GM12872 (cell line): Measurements from ENCODE around the gene NRXN3.

Source experiments
- TF ChIP-seq, protein P1 (sequence below): IDR thresholded peaks from 3 replicates; pipeline ENCODE4 v1.5.1; 2011; ENCODE audit warnings: low read depth, mild to moderate bottlenecking, low read length, moderate library complexity; ENCODE audit not compliant: insufficient read depth

NRXN3 gene

DNA sequence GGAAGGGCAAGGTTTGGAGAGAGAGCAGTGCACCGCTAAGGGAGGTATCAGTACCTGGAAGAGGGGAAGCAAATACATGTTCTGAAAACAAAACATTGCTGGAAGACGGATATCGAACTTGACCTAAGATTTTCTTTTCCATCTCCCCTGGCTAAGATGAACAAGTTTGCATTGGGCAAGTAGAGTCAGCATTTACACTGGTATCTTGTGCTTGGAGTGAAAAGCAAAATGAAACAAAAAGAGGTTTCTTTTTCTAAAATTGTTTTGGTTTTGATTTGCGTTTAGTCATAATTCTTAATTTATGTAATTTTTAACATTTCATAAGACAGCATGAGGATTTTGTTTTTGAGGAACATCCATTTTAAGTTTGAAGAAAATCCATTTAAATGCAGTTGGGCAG is 881.6 kb downstream of the NRXN3 start:
- TF ChIP-seq, protein P1, sequence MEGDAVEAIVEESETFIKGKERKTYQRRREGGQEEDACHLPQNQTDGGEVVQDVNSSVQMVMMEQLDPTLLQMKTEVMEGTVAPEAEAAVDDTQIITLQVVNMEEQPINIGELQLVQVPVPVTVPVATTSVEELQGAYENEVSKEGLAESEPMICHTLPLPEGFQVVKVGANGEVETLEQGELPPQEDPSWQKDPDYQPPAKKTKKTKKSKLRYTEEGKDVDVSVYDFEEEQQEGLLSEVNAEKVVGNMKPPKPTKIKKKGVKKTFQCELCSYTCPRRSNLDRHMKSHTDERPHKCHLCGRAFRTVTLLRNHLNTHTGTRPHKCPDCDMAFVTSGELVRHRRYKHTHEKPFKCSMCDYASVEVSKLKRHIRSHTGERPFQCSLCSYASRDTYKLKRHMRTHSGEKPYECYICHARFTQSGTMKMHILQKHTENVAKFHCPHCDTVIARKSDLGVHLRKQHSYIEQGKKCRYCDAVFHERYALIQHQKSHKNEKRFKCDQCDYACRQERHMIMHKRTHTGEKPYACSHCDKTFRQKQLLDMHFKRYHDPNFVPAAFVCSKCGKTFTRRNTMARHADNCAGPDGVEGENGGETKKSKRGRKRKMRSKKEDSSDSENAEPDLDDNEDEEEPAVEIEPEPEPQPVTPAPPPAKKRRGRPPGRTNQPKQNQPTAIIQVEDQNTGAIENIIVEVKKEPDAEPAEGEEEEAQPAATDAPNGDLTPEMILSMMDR = no peak

DNA sequence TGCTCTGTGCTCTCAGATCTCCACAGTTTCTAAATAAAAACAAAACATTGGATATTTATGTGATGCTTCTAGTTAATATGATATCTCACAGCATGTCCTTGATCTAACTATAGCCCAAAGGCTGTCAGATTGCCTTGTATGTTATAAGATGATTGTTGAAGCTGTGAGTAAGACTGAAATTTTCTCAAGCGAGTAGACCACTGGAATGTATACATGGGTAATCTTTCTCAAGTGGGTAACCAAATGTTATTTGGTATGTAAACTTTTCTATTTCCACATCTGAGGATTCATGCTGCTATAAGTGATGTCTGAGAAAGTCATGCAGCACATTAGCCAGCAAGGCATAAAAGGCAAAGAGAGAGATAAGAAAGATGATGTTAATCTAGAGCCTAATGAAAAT is 886.7 kb downstream of the NRXN3 start:
- TF ChIP-seq, protein P1 = no peak

DNA sequence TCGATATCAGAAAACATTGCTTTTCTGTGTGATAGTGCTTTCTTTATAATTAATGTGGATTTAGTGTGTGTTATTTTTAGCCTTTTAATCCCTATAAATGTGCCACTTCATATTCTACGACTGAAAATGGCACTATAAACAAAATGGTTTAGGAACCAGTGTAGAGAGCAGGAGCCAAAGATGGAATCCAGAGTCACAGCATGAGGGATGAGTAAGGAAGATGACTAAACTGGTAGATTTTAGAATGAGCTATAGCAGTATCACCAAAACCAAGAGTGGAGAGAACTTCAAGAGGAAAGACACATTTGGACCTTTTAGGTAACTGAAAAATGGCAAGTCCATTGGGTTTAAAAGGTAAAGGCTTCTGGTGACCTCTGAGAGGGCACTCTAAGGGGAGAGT is 887.2 kb downstream of the NRXN3 start:
- TF ChIP-seq, protein P1 = no peak

DNA sequence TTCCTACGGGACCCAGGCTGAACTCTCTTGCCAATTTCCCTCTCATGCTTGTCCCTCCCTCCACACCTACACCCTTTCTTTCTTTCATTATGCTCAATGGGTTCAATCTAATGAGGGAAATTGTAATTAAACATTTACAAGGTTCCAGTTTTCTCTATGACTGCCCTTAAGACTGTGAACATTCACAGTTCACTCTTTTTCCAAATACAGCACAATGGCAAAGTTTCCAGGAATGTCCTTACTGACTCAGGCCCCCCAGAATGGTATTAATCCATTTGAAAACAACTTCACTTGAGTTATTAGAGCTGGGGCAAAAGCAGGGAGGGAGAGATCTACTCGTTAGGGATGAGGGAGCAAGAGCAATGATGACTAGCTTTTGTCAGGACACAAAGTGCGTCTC is 892.1 kb downstream of the NRXN3 start:
- TF ChIP-seq, protein P1 = no peak

DNA sequence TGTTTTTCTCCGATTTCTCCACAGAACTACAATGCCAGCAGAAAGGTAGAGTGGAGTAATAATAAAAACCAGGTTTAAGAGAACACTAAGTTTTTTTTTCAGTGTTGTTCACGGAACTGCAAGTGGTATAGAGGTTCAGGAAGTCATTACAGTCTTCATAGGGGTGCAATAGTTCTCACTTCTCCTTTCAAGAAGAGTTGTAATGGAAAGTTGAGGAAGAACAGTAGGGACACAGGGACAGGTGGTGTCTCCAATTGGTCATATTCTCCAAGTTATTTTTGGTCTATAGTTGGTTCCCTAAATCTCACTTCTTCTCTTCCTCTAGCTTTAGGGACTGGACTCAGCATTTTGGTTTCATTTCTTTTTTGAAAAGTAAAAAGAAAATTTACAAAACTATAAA is 894.0 kb downstream of the NRXN3 start:
- TF ChIP-seq, protein P1 = no peak

DNA sequence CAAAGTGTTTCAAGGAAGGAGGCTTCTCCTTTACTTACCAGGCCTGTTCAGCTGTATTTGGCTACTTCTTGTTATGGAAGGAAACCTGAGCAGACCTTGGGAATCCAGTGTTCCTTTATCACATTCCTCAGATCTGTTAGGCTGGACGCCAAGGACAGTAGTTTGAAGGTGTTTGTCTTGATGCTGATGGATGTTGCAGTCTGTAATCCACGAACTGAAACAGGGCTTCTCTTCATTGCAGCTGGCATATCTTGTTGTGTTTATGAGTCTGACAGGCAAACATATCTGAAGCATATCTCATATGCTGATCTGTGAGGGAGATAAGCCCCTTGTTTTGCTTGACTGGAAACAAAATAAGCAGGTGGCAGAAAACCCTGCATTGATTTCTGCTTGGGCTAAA is 904.3 kb downstream of the NRXN3 start:
- TF ChIP-seq, protein P1 = no peak

DNA sequence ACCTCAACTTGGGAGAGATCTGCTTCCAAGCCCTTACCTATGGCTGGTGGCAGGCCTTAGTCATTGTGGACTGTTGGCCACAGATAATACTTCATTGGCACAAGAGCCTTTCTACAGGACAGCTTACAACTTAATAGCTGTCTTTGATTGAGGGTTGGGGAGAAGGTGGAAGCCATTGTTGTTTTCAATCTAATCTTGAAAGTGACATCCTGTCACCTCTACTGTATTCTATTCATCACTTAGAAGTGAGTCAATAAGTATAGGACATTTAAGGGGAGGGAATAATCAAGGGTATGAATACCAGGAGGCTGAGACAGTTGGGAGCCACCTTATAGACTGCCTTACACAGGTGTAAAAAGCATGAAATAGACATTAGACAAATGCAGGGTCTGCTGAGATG is 906.3 kb downstream of the NRXN3 start:
- TF ChIP-seq, protein P1 = no peak

DNA sequence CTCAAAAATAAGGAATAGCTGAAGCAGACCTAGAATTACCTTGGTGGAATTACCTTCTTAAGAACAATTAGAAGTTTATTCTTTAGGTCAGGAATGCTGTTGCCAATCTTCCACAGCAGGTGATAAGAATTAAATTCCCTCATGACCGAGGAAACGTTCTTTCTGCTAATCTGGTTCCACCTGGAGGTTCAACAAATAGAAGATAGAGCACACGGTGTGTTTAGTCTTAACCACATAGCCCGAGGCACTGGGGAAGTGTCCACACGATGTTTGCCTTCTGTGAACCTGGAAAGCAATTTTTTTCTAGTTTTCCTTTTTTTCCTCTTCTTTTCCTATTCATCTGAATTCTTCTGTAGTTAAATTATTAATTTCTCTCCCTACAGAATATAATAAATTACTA is 906.9 kb downstream of the NRXN3 start:
- TF ChIP-seq, protein P1 = no peak
